Measurements from ENCODE around the gene LAX1.
"Not testable (repeated sequence)": the region's sequence is repeated elsewhere in the genome, so short reads cannot be mapped to it uniquely, and the experiment has no call there.

LAX1 gene

GRCh38 chr1:203778146-203778545 is 13.2 kb downstream of the LAX1 start:
- DNase-seq (ENCODE audit: low spot score), result no peak
- in situ Hi-C loops (cut with MboI; ENCODE audit: low sequenced_read_pairs, unreplicated experiment), result no loop called here
- TF ChIP-seq CTCF (IDR thresholded peaks at IDR 0.05; ENCODE audit: borderline replicate concordance, control extremely low read depth, extremely low read depth, insufficient read depth, missing control alignments), result no peak

DNA sequence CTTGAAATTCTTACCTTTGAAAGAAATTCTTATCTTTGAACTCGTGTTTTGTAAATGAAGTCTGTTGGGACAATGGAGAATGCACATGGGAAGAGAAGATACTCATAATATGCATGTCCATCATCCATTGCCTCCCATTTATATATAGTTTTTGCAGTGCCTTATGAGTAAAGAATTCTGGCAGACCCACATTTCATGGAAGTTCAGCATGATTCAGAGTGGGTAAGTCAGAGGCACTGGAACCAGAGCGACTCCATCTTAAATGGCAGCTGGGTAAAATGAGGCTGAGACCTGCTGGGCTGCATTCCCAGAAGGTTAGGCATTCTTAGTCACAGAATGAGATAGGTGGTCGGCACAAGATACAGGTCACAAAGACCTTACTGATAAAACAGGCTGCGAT is 13.8 kb downstream of the LAX1 start:
- no peak for DNase-seq (ENCODE audit: low spot score)
- in situ Hi-C loops (cut with MboI; ENCODE audit: low sequenced_read_pairs, unreplicated experiment), result no loop called here
- no peak for TF ChIP-seq CTCF (IDR thresholded peaks at IDR 0.05; ENCODE audit: borderline replicate concordance, control extremely low read depth, extremely low read depth, insufficient read depth, missing control alignments)

- in situ Hi-C loops (cut with MboI; ENCODE audit: low sequenced_read_pairs, unreplicated experiment), result no loop called here
- DNase-seq (ENCODE audit: low spot score), result no peak
- TF ChIP-seq CTCF (IDR thresholded peaks at IDR 0.05; ENCODE audit: borderline replicate concordance, control extremely low read depth, extremely low read depth, insufficient read depth, missing control alignments), result no peak
These were observed 17.0 kb downstream of the LAX1 start for GRCh38 chr1:203781962-203782361.

DNA sequence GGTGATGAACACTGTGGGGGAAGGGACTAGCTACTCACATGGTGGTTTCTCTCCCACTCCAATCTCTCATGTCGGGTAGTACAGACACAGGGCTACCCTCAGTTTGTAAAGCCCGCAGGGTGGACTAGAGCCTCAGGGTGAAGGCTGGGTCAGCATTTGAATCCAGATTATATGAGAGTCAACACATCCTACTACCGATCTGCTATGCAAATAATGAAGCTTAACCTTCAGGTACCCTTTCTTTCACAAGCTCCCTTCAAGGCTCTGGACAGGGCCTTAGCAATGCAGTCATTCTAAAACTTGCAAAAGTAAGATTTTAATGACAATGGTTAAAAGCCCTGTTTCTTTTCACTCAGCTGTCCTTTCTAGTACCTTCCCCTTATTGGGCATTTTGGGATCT is 25.0 kb downstream of the LAX1 start:
- no peak for TF ChIP-seq CTCF (IDR thresholded peaks at IDR 0.05; ENCODE audit: borderline replicate concordance, control extremely low read depth, extremely low read depth, insufficient read depth, missing control alignments)
- DNase-seq (ENCODE audit: low spot score), result no peak
- in situ Hi-C loops (cut with MboI; ENCODE audit: low sequenced_read_pairs, unreplicated experiment), result no loop called here

DNA sequence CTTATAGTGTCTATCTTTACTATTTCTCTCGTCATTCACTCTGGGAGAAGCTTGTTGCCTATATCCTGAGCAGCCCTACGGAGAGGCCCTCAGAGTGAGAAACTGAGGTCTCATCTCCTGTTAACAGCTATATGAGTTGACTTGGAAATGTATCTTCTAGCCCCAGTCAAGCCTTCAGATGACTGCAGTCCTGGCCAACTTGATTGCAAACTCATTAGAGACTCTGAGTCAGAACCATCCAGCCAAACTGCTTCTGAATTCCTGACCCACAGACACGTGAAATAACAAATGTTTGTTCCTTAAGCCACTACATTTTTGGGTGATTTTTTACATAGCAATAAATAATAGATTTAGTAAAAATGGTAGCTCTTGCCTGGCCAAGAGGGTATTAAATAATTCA is 26.5 kb downstream of the LAX1 start:
- no peak for TF ChIP-seq CTCF (IDR thresholded peaks at IDR 0.05; ENCODE audit: borderline replicate concordance, control extremely low read depth, extremely low read depth, insufficient read depth, missing control alignments)
- in situ Hi-C loops (cut with MboI; ENCODE audit: low sequenced_read_pairs, unreplicated experiment), result no loop called here
- no peak for DNase-seq (ENCODE audit: low spot score)

DNA sequence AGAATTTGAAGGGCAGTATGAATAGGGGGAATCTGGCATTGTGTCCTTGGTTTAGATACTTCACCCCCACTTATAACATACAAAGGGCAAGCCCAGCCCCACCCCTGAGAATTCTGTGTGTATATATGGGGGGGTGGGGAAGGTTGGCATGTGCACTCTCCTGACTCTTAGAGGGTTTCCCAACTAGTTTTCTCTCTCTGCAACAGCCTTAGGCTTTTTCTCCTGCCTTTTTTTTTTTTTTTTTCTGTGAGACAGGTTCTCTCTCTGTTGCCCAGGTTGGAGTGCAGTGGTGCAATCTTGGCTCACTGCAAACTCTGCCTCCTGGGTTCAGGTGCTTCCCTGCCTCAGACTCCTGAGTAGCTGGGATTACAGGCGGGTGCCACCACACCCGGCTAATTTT is 27.5 kb downstream of the LAX1 start:
- no peak for TF ChIP-seq CTCF (IDR thresholded peaks at IDR 0.05; ENCODE audit: borderline replicate concordance, control extremely low read depth, extremely low read depth, insufficient read depth, missing control alignments)
- in situ Hi-C loops (cut with MboI; ENCODE audit: low sequenced_read_pairs, unreplicated experiment), result no loop called here

GRCh38 chr1:203793561-203793960 is 28.6 kb downstream of the LAX1 start:
- DNase-seq (ENCODE audit: low spot score); in situ Hi-C loops (cut with MboI; ENCODE audit: low sequenced_read_pairs, unreplicated experiment): not testable (repeated sequence)

More for the DNA sequence above, 27.5 kb downstream of the LAX1 start:
- no peak for DNase-seq (ENCODE audit: low spot score)
